B cell (primary cell): ENCODE results near the gene LRRC61. TPM values are rescaled to one million over a fixed set of nuclear protein-coding genes. Genes with fewer than 3 reads are reported as not detected.
A peak's percentile ranks its signal among the peaks of the same experiment; 100 is the strongest.
"Not testable (repeated sequence)": the region's sequence is repeated elsewhere in the genome, so short reads cannot be mapped to it uniquely, and the experiment has no call there.

Source experiments
- ATAC-seq: fragments of 200-7000 bp; cut with Tn5 transposase; one replicate; pipeline ENCODE4 v1.10.0; 2021; ENCODE audit warnings: low read depth, mild to moderate bottlenecking, moderate number of reproducible peaks, moderate library complexity
- CTCF ChIA-PET: fragments of 350-600 bp; sonication (Branson Sonifier 250); formaldehyde crosslinking; loops from one replicate; lab custom pipeline; 2021; ENCODE audit warnings: antibody characterized with exemption, inconsistent platforms; lab: Charles Lee
- POLR2A ChIA-PET: fragments of 350-600 bp; sonication (Branson Sonifier 250); formaldehyde crosslinking; loops from one replicate; lab custom pipeline; 2021; ENCODE audit warnings: antibody characterized with exemption; lab: Charles Lee
- DNase-seq: peaks from one replicate; pipeline ENCODE4 v3.0.0; 2013
- H2AFZ ChIP-seq: 2 replicates; pipeline ENCODE4 v1.6.1; 2012; ENCODE audit warnings: mild to moderate bottlenecking, low read depth, low read length; ENCODE audit not compliant: insufficient read depth, poor library complexity, severe bottlenecking
- H3K27ac ChIP-seq, 2 donors: 1 replicate in 1 of 2; 2 replicates in 1 of 2; pipeline ENCODE4 v1.5.1; 2012 to 2013; ENCODE audit warnings: low read length in 2 of 2, mild to moderate bottlenecking in 2 of 2, moderate library complexity in 1 of 2
- H3K27me3 ChIP-seq, 4 experiments: fragments of 200-600 bp in 1 of 4; sonication (generic) in 1 of 4; replicated peaks in 1 of 4; 1 replicate in 2 of 4; 2 replicates in 2 of 4; pipeline versions ENCODE4 v1.6.1 to v1.7.0; 2013 to 2016; ENCODE audit warnings: low read length in 3 of 4, mild to moderate bottlenecking in 2 of 4, mixed read lengths in 1 of 4, moderate library complexity in 1 of 4; ENCODE audit not compliant: insufficient read depth in 4 of 4, control insufficient read depth in 3 of 4; ENCODE audit errors: control extremely low read depth in 1 of 4
- H3K36me3 ChIP-seq, 2 experiments: replicated peaks in 1 of 2; 1 replicate in 1 of 2; 2 replicates in 1 of 2; pipeline versions ENCODE4 v1.6.1 to v1.7.1; 2013; ENCODE audit warnings: low read length in 1 of 2; ENCODE audit not compliant: insufficient read depth in 2 of 2, control insufficient read depth in 1 of 2; ENCODE audit errors: control extremely low read depth in 1 of 2, extremely low read depth in 1 of 2
- H3K4me1 ChIP-seq, 2 donors: fragments of 200-600 bp in 1 of 2; sonication (generic) in 1 of 2; 1 replicate in 1 of 2; 2 replicates in 1 of 2; pipeline versions ENCODE4 v1.5.1 to v1.6.1; 2013 to 2017; ENCODE audit warnings: low read length in 2 of 2; ENCODE audit not compliant: control insufficient read depth in 2 of 2, insufficient read depth in 2 of 2
- H3K4me2 ChIP-seq: replicated peaks from 2 replicates; pipeline ENCODE3; 2012; ENCODE audit warnings: mild to moderate bottlenecking, low read depth, low read length; ENCODE audit not compliant: poor library complexity, severe bottlenecking
- H3K4me3 ChIP-seq, 5 experiments: fragments of 200-600 bp in 1 of 5; sonication (generic) in 1 of 5; 1 replicate in 3 of 5; 2 replicates in 2 of 5; pipeline versions ENCODE4 v1.5.1 to v1.7.0; 2011 to 2016; ENCODE audit warnings: low read length in 4 of 5, mild to moderate bottlenecking in 4 of 5, low read depth in 2 of 5, control low read depth in 1 of 5, moderate library complexity in 1 of 5; ENCODE audit not compliant: insufficient read depth in 1 of 5; ENCODE audit errors: control extremely low read depth in 1 of 5, extremely low read depth in 1 of 5
- H3K79me2 ChIP-seq: fragments of 200-600 bp; sonication (generic); one replicate; pipeline ENCODE4 v1.6.0; 2016; ENCODE audit warnings: low read length; ENCODE audit not compliant: control insufficient read depth, insufficient read depth
- H3K9ac ChIP-seq: fragments of 200-600 bp; sonication (generic); 2 replicates; pipeline ENCODE4 v1.6.1; 2017; ENCODE audit warnings: mild to moderate bottlenecking, low read length, moderate library complexity
- H3K9me3 ChIP-seq, 3 donors: one replicate each; pipeline versions ENCODE4 v1.6.1 to v1.7.1; 2013; ENCODE audit warnings: low read length in 2 of 3; ENCODE audit not compliant: control insufficient read depth in 2 of 3, insufficient read depth in 1 of 3; ENCODE audit errors: control extremely low read depth in 1 of 3
- H4K20me1 ChIP-seq: 2 replicates; pipeline ENCODE4 v1.6.0; 2012; ENCODE audit warnings: mild to moderate bottlenecking, low read length; ENCODE audit not compliant: insufficient read depth, control insufficient read depth, poor library complexity, severe bottlenecking
- H3K27ac Mint-ChIP-seq: one replicate; pipeline ENCODE4 v1.8.0; 2021; ENCODE audit warnings: mixed read lengths
- H3K27me3 Mint-ChIP-seq: one replicate; pipeline ENCODE4 v1.8.0; 2021; ENCODE audit warnings: mixed read lengths
- H3K4me1 Mint-ChIP-seq: one replicate; pipeline ENCODE4 v1.8.0; 2021; ENCODE audit warnings: mixed read lengths
- H3K4me3 Mint-ChIP-seq: one replicate; pipeline ENCODE4 v1.8.0; 2021; ENCODE audit warnings: mixed read lengths
- H3K9me3 Mint-ChIP-seq: one replicate; pipeline ENCODE4 v1.8.0; 2022; ENCODE audit warnings: mixed read lengths; ENCODE audit not compliant: insufficient read depth
- WGBS: methylation state at CpG from one replicate; pipeline ENCODE4 v1.1.5; 2013; ENCODE audit warnings: missing lambda C conversion rate; ENCODE audit not compliant: insufficient coverage; 5-methylcytosine and 5-hydroxymethylcytosine counted together
- intact Hi-C: fragments of 100-400 bp; cut with micrococcal nuclease; formaldehyde crosslinking; loops from one replicate; pipeline ENCODE4 v1.10.0; 2022
- polyA plus RNA-seq: library from polyadenylated mRNA; depleted of rRNA; stranded (reverse); fragments of >200 nt; gene quantifications from 2 replicates; pipeline ENCODE4 v1.2.3, GENCODE V29; 2012
- total RNA-seq, 2 donors: library from RNA; stranded (reverse); fragments of 120-200 nt in 1 of 2; gene quantifications; 1 replicate in 1 of 2; 2 replicates in 1 of 2; pipeline versions ENCODE4 v1.2.3 to v1.2.4, GENCODE V29; 2013 to 2022
- TF ChIP-seq, protein P1 (sequence below): fragments of 200-600 bp; IDR thresholded peaks from one replicate; pipeline ENCODE4 v1.8.0; 2022; ENCODE audit warnings: antibody characterized with exemption, mild to moderate bottlenecking

LRRC61 gene
- total and polyA plus RNA-seq, 2 donors (not counting 1 experiment from before 2014, with no cell fraction given) = 12.8 to 12.9 TPM

DNA sequence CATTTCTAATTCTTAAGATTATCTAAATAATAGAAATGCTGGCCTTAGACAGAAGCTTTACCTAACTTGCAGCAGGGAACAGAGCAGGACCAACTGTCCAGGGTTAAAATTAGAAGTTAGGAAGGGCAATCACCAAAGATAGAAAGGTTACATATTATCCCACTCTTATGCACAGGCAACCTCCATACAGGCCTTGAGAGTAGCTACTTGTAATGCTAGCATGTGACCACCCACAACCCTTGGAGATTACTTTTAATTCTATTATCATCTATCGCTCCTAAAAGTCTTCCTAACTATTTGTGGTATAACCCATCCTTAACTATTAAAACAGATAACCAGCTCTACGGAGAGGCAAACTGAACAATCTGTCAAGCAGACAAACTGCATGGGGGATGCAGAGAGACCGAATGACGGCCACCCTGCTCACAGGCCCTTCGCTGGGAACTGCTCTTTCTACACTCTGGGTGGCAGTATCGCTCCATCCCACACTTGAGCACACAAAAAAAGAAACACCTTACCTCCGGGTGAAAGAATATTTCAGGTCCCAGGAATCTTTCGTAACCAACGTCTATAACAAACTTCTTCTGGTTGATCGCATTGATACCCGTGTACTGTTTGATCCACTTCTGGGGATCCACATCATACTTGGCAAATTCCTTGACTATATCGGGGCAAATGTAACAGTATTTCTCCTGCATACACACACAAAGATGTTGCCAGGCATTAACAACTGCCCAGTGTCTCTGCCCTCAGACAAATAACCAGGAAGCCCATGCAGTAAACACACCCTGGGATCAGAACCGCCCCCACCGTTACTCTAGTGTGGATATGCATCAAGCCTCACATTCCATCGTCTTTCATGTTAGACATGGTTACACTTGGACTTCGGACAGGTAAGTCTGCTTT lies 37.1 kb upstream of the LRRC61 start:
- H2AFZ ChIP-seq, H3K4me3 ChIP-seq, H3K27ac ChIP-seq, H3K4me2 ChIP-seq, H4K20me1 ChIP-seq, H3K4me3 Mint-ChIP-seq, H3K27me3 ChIP-seq, H3K4me1 Mint-ChIP-seq, H3K79me2 ChIP-seq, H3K9me3 Mint-ChIP-seq, H3K36me3 ChIP-seq, H3K9me3 ChIP-seq, H3K27me3 Mint-ChIP-seq, H3K4me1 ChIP-seq, H3K9ac ChIP-seq, POLR2A ChIA-PET, H3K27ac Mint-ChIP-seq: not testable (repeated sequence)
- DNase-seq = peak; percentile 38
- intact Hi-C loops = loop anchor here (1.0 to 5.0 kb wide), 2 partner anchors 135 to 471 kb away; no protein-coding TSS in a partner anchor
- TF ChIP-seq, protein P1, sequence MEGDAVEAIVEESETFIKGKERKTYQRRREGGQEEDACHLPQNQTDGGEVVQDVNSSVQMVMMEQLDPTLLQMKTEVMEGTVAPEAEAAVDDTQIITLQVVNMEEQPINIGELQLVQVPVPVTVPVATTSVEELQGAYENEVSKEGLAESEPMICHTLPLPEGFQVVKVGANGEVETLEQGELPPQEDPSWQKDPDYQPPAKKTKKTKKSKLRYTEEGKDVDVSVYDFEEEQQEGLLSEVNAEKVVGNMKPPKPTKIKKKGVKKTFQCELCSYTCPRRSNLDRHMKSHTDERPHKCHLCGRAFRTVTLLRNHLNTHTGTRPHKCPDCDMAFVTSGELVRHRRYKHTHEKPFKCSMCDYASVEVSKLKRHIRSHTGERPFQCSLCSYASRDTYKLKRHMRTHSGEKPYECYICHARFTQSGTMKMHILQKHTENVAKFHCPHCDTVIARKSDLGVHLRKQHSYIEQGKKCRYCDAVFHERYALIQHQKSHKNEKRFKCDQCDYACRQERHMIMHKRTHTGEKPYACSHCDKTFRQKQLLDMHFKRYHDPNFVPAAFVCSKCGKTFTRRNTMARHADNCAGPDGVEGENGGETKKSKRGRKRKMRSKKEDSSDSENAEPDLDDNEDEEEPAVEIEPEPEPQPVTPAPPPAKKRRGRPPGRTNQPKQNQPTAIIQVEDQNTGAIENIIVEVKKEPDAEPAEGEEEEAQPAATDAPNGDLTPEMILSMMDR = peak; percentile 63
- WGBS = 33% methylated on average over 7 of the region's 16 CpGs
- CTCF ChIA-PET = interaction anchor here (0.8 to 1.5 kb wide), 4 partner anchors 70 to 825 kb away, joined by 3 read pairs; no protein-coding TSS in a partner anchor
- peak; percentile 60 for ATAC-seq

DNA sequence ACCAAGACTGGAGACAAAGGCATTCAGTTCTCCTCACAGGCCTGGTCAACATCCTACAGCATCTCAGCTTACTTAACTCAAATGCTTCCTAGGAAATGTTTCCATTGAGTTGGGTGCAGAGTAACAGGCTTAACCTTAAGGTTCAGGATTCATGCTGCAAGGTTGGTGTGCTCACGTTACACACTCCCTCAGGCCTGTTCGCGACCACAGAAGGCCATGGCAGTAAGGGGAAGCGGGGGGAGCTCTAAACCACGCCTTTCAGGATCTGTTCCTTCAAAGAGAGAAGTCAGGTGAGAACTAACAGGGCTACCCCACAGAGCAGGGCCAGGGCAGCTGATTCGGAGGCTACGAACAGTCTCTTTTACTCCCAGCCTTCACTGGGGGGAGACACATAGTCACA lies 35.3 kb upstream of the LRRC61 start:
- H3K9me3 ChIP-seq, H3K9ac ChIP-seq, H3K36me3 ChIP-seq, H3K4me1 Mint-ChIP-seq, H3K4me3 Mint-ChIP-seq, H3K27me3 ChIP-seq, H3K79me2 ChIP-seq, ATAC-seq, H2AFZ ChIP-seq, H3K9me3 Mint-ChIP-seq, CTCF ChIA-PET, POLR2A ChIA-PET, H3K27ac ChIP-seq, H4K20me1 ChIP-seq, H3K4me1 ChIP-seq, H3K4me2 ChIP-seq, H3K27me3 Mint-ChIP-seq, DNase-seq, H3K4me3 ChIP-seq, H3K27ac Mint-ChIP-seq: not testable (repeated sequence)
- intact Hi-C loops = loop anchor here (5.0 kb wide), 1 partner anchor 469 kb away; no protein-coding TSS in a partner anchor
- WGBS = 83% methylated on average over 2 of the region's 7 CpGs

DNA sequence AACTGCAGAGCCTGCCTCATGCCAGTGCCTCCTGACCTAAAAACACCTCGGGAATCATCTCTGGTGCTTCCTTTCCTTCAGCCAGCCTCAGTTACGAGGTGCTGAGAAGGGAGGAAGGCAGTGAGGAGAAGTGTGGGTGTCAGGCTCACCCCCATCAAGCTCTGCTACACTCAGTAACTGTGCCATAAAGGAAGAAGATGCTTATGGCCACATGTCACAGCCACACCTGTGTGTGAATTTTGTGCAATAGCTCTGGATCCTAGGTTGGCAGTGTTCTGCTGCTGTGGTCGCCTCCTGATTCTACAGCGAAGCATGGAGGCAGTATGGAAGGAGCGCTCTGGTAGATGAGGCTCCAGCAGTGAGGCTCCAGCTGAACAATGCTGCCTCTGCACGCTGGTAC lies 34.3 kb upstream of the LRRC61 start:
- H3K27ac Mint-ChIP-seq, H3K27me3 ChIP-seq, H3K79me2 ChIP-seq, H4K20me1 ChIP-seq, H3K4me1 Mint-ChIP-seq, H3K27ac ChIP-seq, H3K36me3 ChIP-seq, H3K4me3 Mint-ChIP-seq, H2AFZ ChIP-seq, H3K27me3 Mint-ChIP-seq, H3K9ac ChIP-seq, DNase-seq, H3K9me3 Mint-ChIP-seq, H3K4me1 ChIP-seq, H3K4me2 ChIP-seq, POLR2A ChIA-PET, CTCF ChIA-PET, H3K4me3 ChIP-seq, ATAC-seq, H3K9me3 ChIP-seq: not testable (repeated sequence)
- WGBS = 94% methylated on average over 3 of the region's 6 CpGs
- intact Hi-C loops = loop anchor here (5.0 kb wide), 1 partner anchor 468 kb away; no protein-coding TSS in a partner anchor
